Liver (tissue), 9 donors: ENCODE results near the gene THSD7B. TPM values are rescaled to one million over a fixed set of nuclear protein-coding genes. Genes with fewer than 3 reads are reported as not detected.

Experiments used
- DNase-seq: peaks from one replicate; pipeline ENCODE4 v3.0.0-alpha.2; 2017; ENCODE audit warnings: low spot score
- H3K27ac ChIP-seq, 2 donors: one replicate each; pipeline ENCODE4 v1.7.0; 2013; ENCODE audit warnings: inconsistent platforms in 2 of 2, low read length in 2 of 2, control low read depth in 1 of 2, low read depth in 1 of 2, mild to moderate bottlenecking in 1 of 2
- H3K27me3 ChIP-seq, 4 donors: one replicate each; pipeline versions ENCODE4 v1.6.1 to v1.7.0; 2013; ENCODE audit warnings: low read length in 3 of 4, inconsistent platforms in 1 of 4, mild to moderate bottlenecking in 1 of 4, moderate library complexity in 1 of 4; ENCODE audit not compliant: control insufficient read depth in 4 of 4, insufficient read depth in 4 of 4
- H3K36me3 ChIP-seq, 4 donors: one replicate each; pipeline versions ENCODE4 v1.6.1 to v1.7.0; 2013; ENCODE audit warnings: low read length in 3 of 4, mild to moderate bottlenecking in 3 of 4, low read depth in 1 of 4, moderate library complexity in 1 of 4; ENCODE audit not compliant: control insufficient read depth in 4 of 4, insufficient read depth in 3 of 4
- H3K4me1 ChIP-seq, 4 donors: one replicate each; pipeline versions ENCODE4 v1.6.1 to v1.7.0; 2013; ENCODE audit warnings: low read length in 3 of 4, mild to moderate bottlenecking in 3 of 4, moderate library complexity in 1 of 4; ENCODE audit not compliant: control insufficient read depth in 4 of 4, insufficient read depth in 4 of 4
- H3K4me3 ChIP-seq, 3 donors: one replicate each; pipeline versions ENCODE4 v1.6.1 to v1.7.0; 2013; ENCODE audit warnings: low read length in 3 of 3, control low read depth in 1 of 3, low read depth in 1 of 3, mild to moderate bottlenecking in 1 of 3
- H3K9ac ChIP-seq, 2 donors: one replicate each; pipeline ENCODE4 v1.7.0; 2013; ENCODE audit warnings: low read length in 2 of 2, mild to moderate bottlenecking in 2 of 2, moderate library complexity in 2 of 2, control low read depth in 1 of 2, low read depth in 1 of 2
- H3K9me3 ChIP-seq, 4 donors: one replicate each; pipeline versions ENCODE4 v1.6.1 to v1.7.0; 2013; ENCODE audit warnings: low read length in 3 of 4; ENCODE audit not compliant: control insufficient read depth in 4 of 4
- ATF3 ChIP-seq: IDR thresholded peaks from 2 replicates; pipeline ENCODE4 v1.6.1; 2016; ENCODE audit warnings: antibody characterized with exemption
- EGR1 ChIP-seq, 2 donors: IDR thresholded peaks; 2 replicates each; pipeline ENCODE4 v1.6.1; 2016 to 2018; ENCODE audit warnings: antibody characterized with exemption in 2 of 2, low read depth in 2 of 2
- FOXA1 ChIP-seq: IDR thresholded peaks from 2 replicates; pipeline ENCODE4 v1.6.1; 2016; ENCODE audit warnings: antibody characterized with exemption
- FOXA2 ChIP-seq: IDR thresholded peaks from 2 replicates; pipeline ENCODE4 v1.6.1; 2016; ENCODE audit warnings: antibody characterized with exemption
- GABPA ChIP-seq, 2 donors: IDR thresholded peaks in 1 of 2; conservative IDR thresholded peaks in 1 of 2; 2 replicates each; pipeline ENCODE4 v1.6.1; 2016; ENCODE audit warnings: antibody characterized with exemption in 2 of 2, mild to moderate bottlenecking in 1 of 2, moderate library complexity in 1 of 2
- HNF4A ChIP-seq, 2 donors: conservative IDR thresholded peaks; 2 replicates each; pipeline ENCODE4 v1.6.1; 2016; ENCODE audit warnings: antibody characterized with exemption in 2 of 2, mild to moderate bottlenecking in 2 of 2
- HNF4G ChIP-seq: IDR thresholded peaks from 2 replicates; pipeline ENCODE4 v1.6.1; 2016; ENCODE audit warnings: antibody characterized with exemption
- JUND ChIP-seq, 2 donors: IDR thresholded peaks; 2 replicates each; pipeline ENCODE4 v1.6.1; 2016; ENCODE audit warnings: antibody characterized with exemption in 2 of 2
- NR2F2 ChIP-seq: IDR thresholded peaks from 2 replicates; pipeline ENCODE4 v1.6.1; 2016; ENCODE audit warnings: antibody characterized with exemption
- RAD21 ChIP-seq, 2 donors: IDR thresholded peaks; 2 replicates each; pipeline ENCODE4 v1.6.1; 2016; ENCODE audit warnings: antibody characterized with exemption in 2 of 2, mild to moderate bottlenecking in 2 of 2
- REST ChIP-seq: IDR thresholded peaks from 2 replicates; pipeline ENCODE4 v1.6.1; 2016; ENCODE audit warnings: antibody characterized with exemption, mild to moderate bottlenecking
- RXRA ChIP-seq, 2 donors: IDR thresholded peaks; 2 replicates each; pipeline ENCODE4 v1.6.1; 2017 to 2018; ENCODE audit warnings: antibody characterized with exemption in 2 of 2, mild to moderate bottlenecking in 1 of 2
- SP1 ChIP-seq: IDR thresholded peaks from 2 replicates; pipeline ENCODE4 v1.6.1; 2018; ENCODE audit warnings: antibody characterized with exemption, mild to moderate bottlenecking
- TAF1 ChIP-seq: conservative IDR thresholded peaks from 2 replicates; pipeline ENCODE4 v1.6.1; 2016; ENCODE audit warnings: antibody characterized with exemption, mild to moderate bottlenecking
- YY1 ChIP-seq: IDR thresholded peaks from 2 replicates; pipeline ENCODE4 v1.6.1; 2016; ENCODE audit warnings: antibody characterized with exemption, mild to moderate bottlenecking
- WGBS: extraction: QIAGEN DNeasy Blood & Tissue Kit; methylation state at CpG from one replicate; pipeline ENCODE4 v1.1.7; 2013; 5-methylcytosine and 5-hydroxymethylcytosine counted together
- polyA plus RNA-seq, 2 donors: library from polyadenylated mRNA; stranded (reverse) in 1 of 2; unstranded in 1 of 2; fragments of 200-250 nt in 1 of 2; fragments of >200 nt in 1 of 2; fragmentation: Nextera tagmentation in 1 of 2; extraction: Ambion mirVana in 1 of 2; gene quantifications; one replicate each; pipeline versions ENCODE4 v1.2.1 to v1.2.3, GENCODE V29; 2013 to 2015
- total RNA-seq, 2 donors: library from RNA; depleted of rRNA; stranded (reverse); fragments of >200 nt; gene quantifications; one replicate each; pipeline ENCODE4 v1.2.3, GENCODE V29; 2014
- TF ChIP-seq, protein P1 (sequence below): IDR thresholded peaks from 2 replicates; pipeline ENCODE4 v1.6.1; 2016; ENCODE audit warnings: antibody characterized with exemption
- TF ChIP-seq, protein P2 (sequence below): IDR thresholded peaks from 2 replicates; pipeline ENCODE4 v1.6.1; 2016; ENCODE audit warnings: antibody characterized with exemption
- TF ChIP-seq, protein P3 (sequence below): fragments of 150-350 bp; IDR thresholded peaks from 2 replicates; pipeline ENCODE4 v1.5.1; 2017; ENCODE audit warnings: improper control_type of control experiment, low read depth, low read length; ENCODE audit not compliant: missing input control
- donor health status: healthy.
- donor health status: healthy.
- donor health status: healthy.
- donor health status: healthy.
- donor health status: healthy.

THSD7B gene
- total and polyA plus RNA-seq, 4 donors, result 0.01 to 0.75 (median 0.42) TPM; not detected in 1

DNA sequence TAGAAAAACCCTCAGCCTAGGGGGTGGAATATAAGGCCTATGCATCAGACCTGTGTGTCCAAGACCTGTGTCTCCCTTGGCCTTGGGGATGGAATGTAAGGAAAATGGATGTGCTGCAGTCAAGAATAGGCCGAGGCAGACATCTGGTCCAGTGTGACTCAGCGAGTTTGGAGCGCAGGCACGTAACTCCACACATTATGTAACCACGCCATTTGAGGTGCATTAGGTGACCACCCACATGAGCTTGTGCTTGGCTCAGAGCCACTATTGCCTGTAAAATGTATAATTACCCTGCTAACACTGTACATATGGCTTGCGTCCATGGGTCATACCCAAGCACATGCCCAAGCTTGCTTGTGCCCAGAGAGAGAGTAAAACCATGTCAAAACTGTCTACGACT, 618.0 kb downstream of the THSD7B start:
- no peak overlapping the region for H3K9ac ChIP-seq
- no peaks in the 10 kb centered on the region for H3K36me3 ChIP-seq
- no peak overlapping the region for H3K27ac ChIP-seq
- H3K4me1 ChIP-seq, result no peaks in the 10 kb centered on the region
- no peak for TF ChIP-seq SP1
- no peak for TF ChIP-seq RXRA (IDR thresholded peaks at IDR 0.05)
- TF ChIP-seq ATF3, result no peak
- no peak overlapping the region for H3K4me3 ChIP-seq
- no peak for DNase-seq
- H3K9me3 ChIP-seq, result peaks cover 0 to 8% (median 0%) of the 10 kb centered on the region in 4 donors
- 91% methylated on average over 7 of the region's 7 CpGs for WGBS
- no peaks in the 10 kb centered on the region for H3K27me3 ChIP-seq

GRCh38 chr2:137387044-137387443, 621.7 kb downstream of the THSD7B start:
- Histone ChIP-seq H3K4me3 (no peak overlapping the region), H3K9ac (no peak overlapping the region), H3K9me3 (peaks cover 0 to 8% (median 0%) of the 10 kb centered on the region in 4 donors), H3K4me1 (no peaks in the 10 kb centered on the region), H3K27ac (no peak overlapping the region), H3K36me3 (no peaks in the 10 kb centered on the region), H3K27me3 (no peaks in the 10 kb centered on the region)
- WGBS, result 67% methylated on average over 2 of the region's 2 CpGs
- TF ChIP-seq YY1 (no peak), RXRA (IDR thresholded peaks at IDR 0.05) (no peak), NR2F2 (no peak), HNF4G (no peak), FOXA2 (no peak), GABPA (IDR thresholded peaks at IDR 0.05 in 1 of 2, conservative IDR thresholded peaks at IDR 0.05 in 1 of 2) (no peak), FOXA1 (no peak), JUND (IDR thresholded peaks at IDR 0.05) (no peak), TAF1 (no peak), EGR1 (IDR thresholded peaks at IDR 0.05; ENCODE audit: low read depth in 2 of 2) (no peak), ATF3 (no peak), REST (no peak), SP1 (no peak), RAD21 (IDR thresholded peaks at IDR 0.05) (no peak), HNF4A (conservative IDR thresholded peaks at IDR 0.05) (no peak)
- TF ChIP-seq, protein P1, sequence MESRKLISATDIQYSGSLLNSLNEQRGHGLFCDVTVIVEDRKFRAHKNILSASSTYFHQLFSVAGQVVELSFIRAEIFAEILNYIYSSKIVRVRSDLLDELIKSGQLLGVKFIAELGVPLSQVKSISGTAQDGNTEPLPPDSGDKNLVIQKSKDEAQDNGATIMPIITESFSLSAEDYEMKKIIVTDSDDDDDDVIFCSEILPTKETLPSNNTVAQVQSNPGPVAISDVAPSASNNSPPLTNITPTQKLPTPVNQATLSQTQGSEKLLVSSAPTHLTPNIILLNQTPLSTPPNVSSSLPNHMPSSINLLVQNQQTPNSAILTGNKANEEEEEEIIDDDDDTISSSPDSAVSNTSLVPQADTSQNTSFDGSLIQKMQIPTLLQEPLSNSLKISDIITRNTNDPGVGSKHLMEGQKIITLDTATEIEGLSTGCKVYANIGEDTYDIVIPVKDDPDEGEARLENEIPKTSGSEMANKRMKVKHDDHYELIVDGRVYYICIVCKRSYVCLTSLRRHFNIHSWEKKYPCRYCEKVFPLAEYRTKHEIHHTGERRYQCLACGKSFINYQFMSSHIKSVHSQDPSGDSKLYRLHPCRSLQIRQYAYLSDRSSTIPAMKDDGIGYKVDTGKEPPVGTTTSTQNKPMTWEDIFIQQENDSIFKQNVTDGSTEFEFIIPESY, result no peak
- TF ChIP-seq, protein P2, sequence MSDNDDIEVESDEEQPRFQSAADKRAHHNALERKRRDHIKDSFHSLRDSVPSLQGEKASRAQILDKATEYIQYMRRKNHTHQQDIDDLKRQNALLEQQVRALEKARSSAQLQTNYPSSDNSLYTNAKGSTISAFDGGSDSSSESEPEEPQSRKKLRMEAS, result no peak
- TF ChIP-seq, protein P3, sequence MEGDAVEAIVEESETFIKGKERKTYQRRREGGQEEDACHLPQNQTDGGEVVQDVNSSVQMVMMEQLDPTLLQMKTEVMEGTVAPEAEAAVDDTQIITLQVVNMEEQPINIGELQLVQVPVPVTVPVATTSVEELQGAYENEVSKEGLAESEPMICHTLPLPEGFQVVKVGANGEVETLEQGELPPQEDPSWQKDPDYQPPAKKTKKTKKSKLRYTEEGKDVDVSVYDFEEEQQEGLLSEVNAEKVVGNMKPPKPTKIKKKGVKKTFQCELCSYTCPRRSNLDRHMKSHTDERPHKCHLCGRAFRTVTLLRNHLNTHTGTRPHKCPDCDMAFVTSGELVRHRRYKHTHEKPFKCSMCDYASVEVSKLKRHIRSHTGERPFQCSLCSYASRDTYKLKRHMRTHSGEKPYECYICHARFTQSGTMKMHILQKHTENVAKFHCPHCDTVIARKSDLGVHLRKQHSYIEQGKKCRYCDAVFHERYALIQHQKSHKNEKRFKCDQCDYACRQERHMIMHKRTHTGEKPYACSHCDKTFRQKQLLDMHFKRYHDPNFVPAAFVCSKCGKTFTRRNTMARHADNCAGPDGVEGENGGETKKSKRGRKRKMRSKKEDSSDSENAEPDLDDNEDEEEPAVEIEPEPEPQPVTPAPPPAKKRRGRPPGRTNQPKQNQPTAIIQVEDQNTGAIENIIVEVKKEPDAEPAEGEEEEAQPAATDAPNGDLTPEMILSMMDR, result no peak
- no peak for DNase-seq
